Activated T-cell treated with anti-CD3 and anti-CD28 coated beads for 4 hours (primary cell): Measurements from ENCODE around the gene EPHA3.

ENCODE experiments used
- DNase-seq: peaks from one replicate; pipeline ENCODE4 v3.0.0-alpha.2; 2020

The EPHA3 gene

DNA sequence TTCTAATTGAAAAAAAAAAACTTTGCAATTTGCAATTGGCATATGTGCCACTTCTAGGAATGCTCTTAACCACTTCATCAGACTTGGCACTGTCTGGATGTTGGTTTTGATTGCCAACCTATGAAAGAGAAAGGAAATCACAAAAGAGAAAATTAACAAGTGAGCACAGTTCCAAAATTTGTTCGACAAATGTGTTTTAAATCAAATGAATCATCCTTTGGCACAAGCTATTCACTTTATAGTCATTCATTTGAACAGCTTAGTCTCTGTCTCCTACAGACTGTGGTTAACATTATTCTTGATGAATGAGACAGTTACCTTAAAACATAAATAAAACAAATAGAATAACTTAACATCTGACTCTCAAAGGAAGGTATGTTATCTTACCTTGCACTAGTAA, 265.0 kb downstream of the EPHA3 start:
- DNase-seq = no peak

- no peak for DNase-seq
Measured at GRCh38 chr3:89373434-89373833, 266.0 kb downstream of the EPHA3 start.

GRCh38 chr3:89375451-89375850, 268.0 kb downstream of the EPHA3 start:
- DNase-seq = no peak

DNA sequence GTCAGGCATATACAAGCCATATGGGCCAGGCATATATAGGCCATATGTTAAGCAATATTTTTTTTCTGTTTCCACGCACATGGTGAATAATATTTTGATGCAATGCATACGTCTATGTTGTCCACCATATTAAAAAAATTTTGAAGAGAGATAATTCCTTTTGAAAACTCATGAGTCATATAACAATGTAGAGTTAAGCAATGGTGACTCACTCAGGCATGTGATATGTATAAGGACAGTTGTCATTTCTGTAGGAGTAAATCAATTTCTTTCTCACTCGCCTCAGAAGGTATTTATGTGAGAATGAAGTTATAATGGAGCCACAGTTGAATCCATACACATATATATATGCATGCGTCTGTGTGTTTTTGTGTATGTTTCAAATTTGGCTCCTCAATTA, 272.6 kb downstream of the EPHA3 start:
- no peak for DNase-seq

GRCh38 chr3:89392991-89393390, 285.6 kb downstream of the EPHA3 start:
- no peak for DNase-seq

DNA sequence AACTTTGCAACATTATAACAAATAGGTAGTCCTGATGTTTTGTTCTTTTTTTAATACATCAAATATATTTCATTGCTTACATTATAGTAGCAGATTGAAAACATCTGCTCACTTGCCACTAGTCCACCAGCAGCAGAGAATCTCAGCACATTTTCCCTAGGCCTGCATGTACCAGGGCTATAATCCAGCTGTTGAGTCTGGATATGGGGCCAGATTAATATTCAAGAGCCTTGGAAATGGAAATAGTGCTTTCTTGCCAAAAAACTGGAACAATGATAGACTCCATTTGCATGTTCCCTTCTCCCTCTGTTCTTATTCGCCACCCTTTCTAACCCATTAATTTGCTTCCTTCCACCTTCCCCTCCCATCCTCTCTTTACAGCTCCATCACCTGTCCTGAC, 288.0 kb downstream of the EPHA3 start:
- no peak for DNase-seq

- no peak for DNase-seq
Measured at GRCh38 chr3:89395996-89396395, 288.6 kb downstream of the EPHA3 start.

- DNase-seq = no peak
Measured at GRCh38 chr3:89402051-89402450, 294.6 kb downstream of the EPHA3 start.

GRCh38 chr3:89405176-89405575, 297.8 kb downstream of the EPHA3 start:
- DNase-seq = no peak

DNA sequence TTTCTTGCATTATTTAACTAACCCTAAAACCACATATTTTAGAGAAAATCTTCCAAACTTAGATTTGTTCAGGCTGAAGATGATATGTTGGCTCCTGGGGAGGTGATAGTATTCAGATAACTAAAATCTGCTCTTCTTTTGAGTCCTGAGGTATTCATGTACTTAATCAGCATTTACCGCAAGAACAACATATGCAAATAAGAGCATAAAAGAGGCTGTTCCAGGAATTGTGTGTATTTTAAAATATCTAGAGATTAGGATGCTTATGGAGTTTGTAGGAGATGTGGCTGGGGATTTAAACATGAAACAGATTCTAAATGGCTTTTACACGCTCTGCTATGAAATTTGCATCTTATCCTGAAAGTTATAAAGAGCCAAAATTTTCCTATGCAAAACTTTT, 298.2 kb downstream of the EPHA3 start:
- no peak for DNase-seq

DNA sequence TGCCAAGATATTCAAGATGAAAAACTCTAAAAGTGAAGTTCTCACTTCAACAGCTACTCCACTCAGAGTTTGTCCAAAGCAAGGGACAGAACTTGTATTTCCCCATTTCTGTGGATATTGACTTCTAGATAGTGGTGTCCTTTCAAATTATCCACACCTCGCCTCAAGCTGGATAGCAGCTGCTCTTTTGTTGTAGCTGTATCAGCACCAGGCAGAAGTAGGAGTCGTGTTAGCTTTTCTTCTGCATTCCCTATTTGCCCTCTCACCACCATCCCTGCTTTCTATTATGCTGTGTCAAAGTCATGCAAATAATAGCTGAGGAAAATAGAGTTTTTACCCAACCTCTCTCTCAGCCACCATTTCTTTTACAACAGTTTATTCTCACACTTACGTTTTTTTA, 303.8 kb downstream of the EPHA3 start:
- no peak for DNase-seq

DNA sequence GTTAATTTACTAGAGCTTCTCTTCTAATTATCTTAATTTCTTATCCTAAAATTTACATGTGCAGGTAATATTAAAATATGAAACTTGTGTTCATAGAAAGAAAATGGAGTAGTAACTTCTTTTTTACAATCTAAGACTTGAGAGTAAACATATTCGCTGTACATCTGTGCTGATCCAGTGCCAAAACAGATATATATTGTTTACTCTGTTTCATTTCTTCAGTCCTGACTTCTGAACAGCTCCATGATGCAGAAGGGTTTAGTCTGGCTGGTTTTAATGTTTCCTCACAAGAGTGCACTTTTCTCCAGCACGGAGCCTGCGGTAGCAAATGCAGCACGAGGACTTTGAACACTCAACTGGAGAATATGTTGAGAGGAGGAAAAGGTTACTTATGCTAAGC, 306.8 kb downstream of the EPHA3 start:
- no peak for DNase-seq

DNA sequence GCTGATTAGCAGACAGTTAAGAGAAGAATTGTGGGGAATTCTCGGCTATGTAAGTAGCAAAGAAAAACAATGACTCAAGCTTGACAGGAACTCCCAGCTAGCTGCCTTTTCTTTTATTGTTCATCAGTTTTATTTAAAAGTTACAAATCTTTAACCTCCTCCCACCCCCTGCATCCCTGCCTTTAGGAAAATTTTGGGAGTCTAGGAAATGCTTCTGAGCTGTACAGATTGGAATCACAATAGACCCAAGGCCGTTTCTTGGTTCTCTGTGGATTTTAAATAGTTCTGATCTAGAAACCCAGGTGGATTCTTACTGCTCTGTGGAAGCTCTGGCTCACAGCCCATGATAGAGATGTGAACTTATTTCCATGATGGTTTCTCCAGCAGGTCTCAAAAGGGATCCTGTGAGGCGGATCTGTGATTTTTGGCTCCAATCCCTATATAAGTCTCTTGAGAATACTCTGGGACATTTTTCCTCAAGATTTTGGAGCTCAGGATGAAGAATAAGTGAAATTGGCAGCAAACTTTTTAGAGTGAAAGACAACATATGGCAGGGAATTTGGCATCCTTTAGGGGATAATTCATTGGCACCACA, 312.3 kb downstream of the EPHA3 start:
- no peak for DNase-seq

GRCh38 chr3:89426060-89426459, 318.6 kb downstream of the EPHA3 start:
- no peak for DNase-seq

- no peak for DNase-seq
Measured at GRCh38 chr3:89434621-89435380, 327.4 kb downstream of the EPHA3 start.

DNA sequence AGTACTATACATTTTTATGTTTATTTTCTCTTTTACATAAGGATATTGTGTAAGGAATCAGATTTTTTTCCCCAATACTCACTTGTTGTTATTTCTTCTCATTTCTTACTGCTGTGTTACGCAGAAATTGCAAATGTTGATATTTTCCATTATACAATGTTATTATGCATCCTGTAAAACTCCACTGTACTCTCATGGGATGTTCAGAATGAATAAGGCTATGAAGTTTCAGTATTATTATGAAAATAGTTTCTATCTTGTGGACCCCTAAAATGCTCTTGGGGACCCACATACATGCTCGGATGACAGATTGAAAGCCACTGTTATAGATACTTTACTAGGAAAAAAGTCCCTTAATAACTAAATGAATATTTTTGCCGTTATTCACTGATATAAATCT, 329.4 kb downstream of the EPHA3 start:
- DNase-seq = no peak

DNA sequence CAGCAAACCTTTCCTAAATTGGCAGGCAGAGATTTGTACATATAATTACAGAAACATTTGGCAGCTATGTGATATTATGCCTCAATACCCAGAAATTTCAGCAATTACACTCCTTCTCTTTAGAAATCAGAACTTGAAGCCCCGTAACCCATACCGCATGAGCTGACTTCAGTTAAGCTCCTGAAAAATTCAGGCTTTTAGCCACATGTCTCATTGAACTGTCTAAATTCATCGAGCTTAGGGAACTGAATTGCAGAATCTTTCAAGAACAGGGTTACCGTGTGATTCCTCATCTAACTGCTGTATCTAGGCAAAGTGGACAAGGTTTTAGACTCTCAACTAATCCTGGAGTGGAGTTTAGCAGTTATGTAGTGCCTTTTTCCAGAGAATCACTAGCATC, 333.0 kb downstream of the EPHA3 start:
- no peak for DNase-seq

- no peak for DNase-seq
Measured at GRCh38 chr3:89441141-89441540, 333.7 kb downstream of the EPHA3 start.

- DNase-seq = no peak
Measured at GRCh38 chr3:89446593-89446992, 339.2 kb downstream of the EPHA3 start.

DNA sequence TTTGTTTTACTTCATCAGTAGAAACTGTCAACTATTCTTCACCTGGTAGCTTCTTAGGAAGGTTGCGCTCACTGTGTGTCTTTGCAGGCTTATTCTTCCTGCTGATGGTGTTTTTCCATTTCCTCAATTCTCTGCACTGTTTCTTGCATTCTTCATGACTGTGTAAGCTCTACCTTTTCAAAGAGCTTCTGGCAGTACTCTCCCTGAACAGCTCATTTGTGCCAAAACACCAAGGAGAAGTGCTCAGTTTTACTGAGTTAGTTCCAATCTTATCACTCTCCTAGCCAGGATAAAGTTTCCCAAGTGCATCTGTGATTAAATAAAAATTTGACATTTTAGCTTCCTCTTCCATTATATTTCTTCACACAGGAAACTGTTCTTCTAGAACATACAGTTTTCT, 339.8 kb downstream of the EPHA3 start:
- DNase-seq = no peak

DNA sequence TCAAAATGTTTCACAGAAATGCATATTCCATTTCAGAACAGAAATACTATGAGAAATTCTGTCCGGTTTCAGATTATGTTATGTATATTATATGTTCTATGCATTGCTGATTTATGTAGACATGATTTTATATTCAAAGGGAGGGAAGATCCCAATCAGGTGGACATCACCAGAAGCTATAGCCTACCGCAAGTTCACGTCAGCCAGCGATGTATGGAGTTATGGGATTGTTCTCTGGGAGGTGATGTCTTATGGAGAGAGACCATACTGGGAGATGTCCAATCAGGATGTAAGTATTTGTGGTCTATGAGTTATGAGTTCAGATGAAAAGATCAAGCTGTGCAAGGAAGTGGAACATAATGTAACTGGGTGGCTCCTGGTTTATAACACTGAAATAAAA, 341.7 kb downstream of the EPHA3 start:
- no peak for DNase-seq

GRCh38 chr3:89452066-89452465, 344.6 kb downstream of the EPHA3 start:
- DNase-seq = no peak

- DNase-seq = no peak
Measured at GRCh38 chr3:89455240-89455639, 347.8 kb downstream of the EPHA3 start.

DNA sequence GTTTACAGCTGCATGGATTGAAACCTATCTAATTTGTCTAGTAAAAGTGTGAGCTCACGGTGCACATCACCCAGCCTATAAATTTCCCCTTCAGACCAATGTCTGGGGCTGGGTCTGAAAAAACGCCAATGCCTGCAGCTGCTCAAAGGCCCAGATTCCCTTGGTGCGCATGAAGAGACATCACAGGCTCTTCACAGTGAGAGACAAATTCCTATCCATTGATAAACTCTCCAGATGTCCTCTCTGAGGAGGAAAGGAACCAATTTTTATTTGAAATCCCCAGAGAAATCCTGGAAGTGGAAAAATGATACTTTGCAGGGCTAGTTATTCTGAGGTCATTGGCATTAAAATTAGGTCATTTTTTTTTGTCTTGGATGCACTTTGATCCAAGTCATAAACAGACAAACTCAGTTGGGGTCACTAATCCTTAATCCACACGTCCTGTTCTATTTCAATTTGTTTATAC, 360.5 kb downstream of the EPHA3 start:
- no peak for DNase-seq

- no peak for DNase-seq
Measured at GRCh38 chr3:89472101-89472500, 364.7 kb downstream of the EPHA3 start.
